OCI-LY1 (cell line): ENCODE data around the gene KIZ.

ENCODE experiments used
- H2AFZ ChIP-seq: fragments of 200-600 bp; sonication (generic), shearing (Covaris generic); 2 replicates; pipeline ENCODE4 v1.6.0; 2014; ENCODE audit warnings: antibody characterized with exemption, mild to moderate bottlenecking, low read length
- H3F3A ChIP-seq: fragments of 200-600 bp; sonication (generic), shearing (Covaris generic); 2 replicates; pipeline ENCODE4 v1.6.0; 2014; ENCODE audit warnings: mild to moderate bottlenecking, antibody characterized with exemption, low read length, moderate library complexity; ENCODE audit not compliant: insufficient read depth
- H3K27ac ChIP-seq: fragments of 200-600 bp; sonication (generic); 2 replicates; pipeline ENCODE4 v1.5.1; 2014; ENCODE audit warnings: low read length, mixed run types, mild to moderate bottlenecking, low read depth; ENCODE audit not compliant: poor library complexity, severe bottlenecking
- H3K27me3 ChIP-seq: fragments of 200-600 bp; sonication (generic); 2 replicates; pipeline ENCODE4 v1.6.0; 2014; ENCODE audit warnings: antibody characterized with exemption, mild to moderate bottlenecking, low read length, moderate library complexity; ENCODE audit not compliant: insufficient read depth
- H3K36me3 ChIP-seq: fragments of 200-600 bp; sonication (generic); 2 replicates; pipeline ENCODE4 v1.6.1; 2014; ENCODE audit warnings: mild to moderate bottlenecking, antibody characterized with exemption, low read length, moderate library complexity, mixed read lengths; ENCODE audit not compliant: insufficient read depth
- H3K4me1 ChIP-seq: fragments of 200-600 bp; sonication (generic); 2 replicates; pipeline ENCODE4 v1.5.1; 2014; ENCODE audit warnings: mild to moderate bottlenecking, low read length, moderate library complexity; ENCODE audit not compliant: insufficient read depth, severe bottlenecking
- H3K4me2 ChIP-seq: fragments of 200-600 bp; sonication (generic), shearing (Covaris generic); 2 replicates; pipeline ENCODE4 v1.6.1; 2014; ENCODE audit warnings: low read length
- H3K4me3 ChIP-seq: fragments of 200-600 bp; sonication (generic); 2 replicates; pipeline ENCODE4 v1.5.1; 2014; ENCODE audit warnings: low read length, low read depth, mild to moderate bottlenecking, mixed read lengths; ENCODE audit not compliant: poor library complexity, severe bottlenecking
- H3K79me2 ChIP-seq: fragments of 200-600 bp; shearing (Covaris generic); 2 replicates; pipeline ENCODE4 v1.6.1; 2016; ENCODE audit warnings: mixed run types, low read length, mixed read lengths; ENCODE audit not compliant: insufficient read depth
- H3K9ac ChIP-seq: fragments of 200-600 bp; sonication (generic), shearing (Covaris generic); 2 replicates; pipeline ENCODE4 v1.6.1; 2014; ENCODE audit warnings: mild to moderate bottlenecking, low read length, mixed read lengths
- H3K9me2 ChIP-seq: fragments of 200-600 bp; sonication (generic), shearing (Covaris generic); 2 replicates; pipeline ENCODE4 v1.6.1; 2014; ENCODE audit warnings: low read depth, mild to moderate bottlenecking, low read length, mixed read lengths
- H3K9me3 ChIP-seq: fragments of 200-600 bp; shearing (Covaris generic); 2 replicates; pipeline ENCODE4 v1.6.1; 2014; ENCODE audit warnings: low read length, mixed read lengths
- H4K20me1 ChIP-seq: fragments of 200-600 bp; sonication (generic), shearing (Covaris generic); 2 replicates; pipeline ENCODE4 v1.6.0; 2016; ENCODE audit warnings: mild to moderate bottlenecking, low read length; ENCODE audit not compliant: insufficient read depth
- EZH2 ChIP-seq: fragments of 200-600 bp; sonication (generic), shearing (Covaris generic); IDR thresholded peaks from 2 replicates; pipeline ENCODE4 v1.8.0; 2017; ENCODE audit warnings: borderline replicate concordance, mixed run types, mild to moderate bottlenecking, antibody characterized with exemption, low read length, moderate library complexity, mixed read lengths
- TF ChIP-seq, protein P1 (sequence below): fragments of 200-600 bp; sonication (generic), shearing (Covaris generic); IDR thresholded peaks from 2 replicates; pipeline ENCODE4 v1.5.1; 2017; ENCODE audit warnings: mild to moderate bottlenecking, antibody characterized with exemption, low read length, moderate library complexity, mixed read lengths

KIZ gene

DNA sequence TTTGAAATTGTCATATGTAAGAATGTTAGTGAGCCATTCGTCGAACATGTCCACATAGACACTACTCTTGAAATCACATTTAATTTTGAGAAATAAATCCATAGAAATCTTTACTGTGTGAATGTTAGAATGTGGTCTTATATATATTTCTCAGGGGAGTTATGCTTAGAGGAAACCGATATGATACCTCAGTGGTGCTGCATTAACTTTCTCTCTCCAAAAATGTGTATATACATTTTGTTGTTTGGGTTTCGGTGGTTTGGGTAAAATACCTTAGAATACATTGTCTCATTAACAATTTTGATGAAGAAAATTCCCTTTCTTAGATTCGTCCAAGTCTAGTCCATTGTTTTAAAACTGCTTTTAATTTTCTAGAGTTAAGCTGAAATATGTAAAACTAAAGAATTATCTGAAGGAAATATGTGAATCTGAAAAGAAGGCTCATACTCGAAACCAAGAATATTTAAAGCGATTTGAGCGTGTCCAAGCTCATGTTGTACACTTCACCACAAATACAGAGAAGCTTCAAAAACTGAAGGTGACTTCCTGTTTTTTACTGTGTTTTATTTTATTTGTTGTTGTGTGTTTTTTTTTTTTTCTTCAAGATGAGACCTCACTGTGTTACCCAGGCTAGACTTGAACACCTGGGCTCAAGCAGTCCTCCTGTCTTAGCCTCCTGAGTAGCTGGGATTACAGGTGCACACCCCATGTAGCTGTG is 10.3 kb downstream of the KIZ start:
- Histone ChIP-seq H3K4me1 (peaks cover 7% of the 10 kb centered on the region), H3K9me2 (no peaks in the 10 kb centered on the region), H3K9me3 (no peaks in the 10 kb centered on the region), H4K20me1 (no peaks in the 10 kb centered on the region), H3K4me3 (no peak overlapping the region), H3F3A (no peaks in the 10 kb centered on the region), H3K27ac (no peak overlapping the region), H3K27me3 (no peaks in the 10 kb centered on the region), H3K36me3 (peaks cover 36% of the 10 kb centered on the region; the same call in 1 of the 2 replicates), H3K79me2 (no peaks in the 10 kb centered on the region), H3K4me2 (no peak overlapping the region; the same call in 1 of the 2 replicates), H3K9ac (no peak overlapping the region), H2AFZ (no peak overlapping the region)
- TF ChIP-seq, protein P1, sequence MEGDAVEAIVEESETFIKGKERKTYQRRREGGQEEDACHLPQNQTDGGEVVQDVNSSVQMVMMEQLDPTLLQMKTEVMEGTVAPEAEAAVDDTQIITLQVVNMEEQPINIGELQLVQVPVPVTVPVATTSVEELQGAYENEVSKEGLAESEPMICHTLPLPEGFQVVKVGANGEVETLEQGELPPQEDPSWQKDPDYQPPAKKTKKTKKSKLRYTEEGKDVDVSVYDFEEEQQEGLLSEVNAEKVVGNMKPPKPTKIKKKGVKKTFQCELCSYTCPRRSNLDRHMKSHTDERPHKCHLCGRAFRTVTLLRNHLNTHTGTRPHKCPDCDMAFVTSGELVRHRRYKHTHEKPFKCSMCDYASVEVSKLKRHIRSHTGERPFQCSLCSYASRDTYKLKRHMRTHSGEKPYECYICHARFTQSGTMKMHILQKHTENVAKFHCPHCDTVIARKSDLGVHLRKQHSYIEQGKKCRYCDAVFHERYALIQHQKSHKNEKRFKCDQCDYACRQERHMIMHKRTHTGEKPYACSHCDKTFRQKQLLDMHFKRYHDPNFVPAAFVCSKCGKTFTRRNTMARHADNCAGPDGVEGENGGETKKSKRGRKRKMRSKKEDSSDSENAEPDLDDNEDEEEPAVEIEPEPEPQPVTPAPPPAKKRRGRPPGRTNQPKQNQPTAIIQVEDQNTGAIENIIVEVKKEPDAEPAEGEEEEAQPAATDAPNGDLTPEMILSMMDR = no peak
- no peak for TF ChIP-seq EZH2

DNA sequence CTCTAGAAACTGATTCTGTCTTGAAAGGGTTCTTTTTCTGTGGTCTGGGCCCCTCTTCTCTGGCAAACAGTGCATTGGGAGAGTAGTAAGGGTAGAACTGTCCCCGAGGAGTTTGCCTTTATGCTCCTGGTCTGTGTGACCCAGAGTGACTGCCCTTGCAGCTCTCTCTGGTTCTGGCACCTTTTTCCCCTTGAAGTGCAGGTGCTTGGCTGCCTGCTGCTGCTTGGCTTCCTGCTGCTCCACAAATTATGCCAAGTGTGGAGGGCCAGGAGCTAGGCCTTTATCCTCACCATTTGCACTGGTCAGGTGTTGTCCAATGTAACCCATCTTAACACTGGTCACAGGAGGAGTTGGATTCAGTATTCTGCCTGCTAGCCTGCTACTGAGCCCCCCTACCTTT is 11.2 kb downstream of the KIZ start:
- Histone ChIP-seq H3K4me3 (no peak overlapping the region), H3K4me1 (peaks cover 7% of the 10 kb centered on the region), H3F3A (no peaks in the 10 kb centered on the region), H3K79me2 (no peaks in the 10 kb centered on the region), H3K27ac (no peak overlapping the region), H3K4me2 (no peak overlapping the region), H3K9me3 (no peaks in the 10 kb centered on the region), H4K20me1 (no peaks in the 10 kb centered on the region), H3K27me3 (no peaks in the 10 kb centered on the region), H3K36me3 (peaks cover 28% of the 10 kb centered on the region; the same call in 1 of the 2 replicates), H3K9me2 (no peaks in the 10 kb centered on the region), H3K9ac (no peak overlapping the region), H2AFZ (no peak overlapping the region)
- TF ChIP-seq, protein P1 = no peak
- TF ChIP-seq EZH2 = no peak

DNA sequence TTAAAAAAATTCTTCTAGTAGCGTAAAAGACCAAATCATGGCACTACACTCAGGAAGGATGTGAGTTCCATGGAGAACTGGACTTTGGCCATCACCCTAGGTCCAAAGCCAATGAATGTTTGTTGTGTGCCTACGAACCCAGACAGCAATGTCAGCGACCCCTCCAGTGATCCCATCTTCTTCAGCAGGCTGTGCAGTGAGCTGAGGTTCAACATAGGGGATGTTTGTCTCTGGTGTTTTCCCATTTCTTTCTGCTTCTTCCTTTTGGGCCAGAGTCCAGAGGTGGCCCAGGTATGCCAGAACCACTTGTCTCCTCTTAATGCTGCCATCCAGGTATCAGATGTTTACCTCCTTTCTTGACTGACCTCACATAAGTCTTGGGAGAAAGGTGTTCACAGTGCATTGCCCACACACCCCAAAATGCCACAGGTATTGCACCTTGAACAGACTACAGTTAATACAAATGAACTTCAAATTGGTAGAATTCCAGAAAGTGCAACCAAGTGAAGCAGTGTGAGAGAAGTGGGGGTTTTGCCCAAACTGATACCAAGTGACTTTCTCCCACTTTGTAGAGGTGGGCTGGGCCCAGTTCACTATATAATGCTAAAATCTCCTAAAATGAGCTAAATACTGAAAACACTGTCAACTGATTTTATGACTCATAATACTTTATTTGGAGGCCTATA is 14.1 kb downstream of the KIZ start:
- Histone ChIP-seq H3F3A (no peaks in the 10 kb centered on the region), H3K36me3 (peaks cover 25% of the 10 kb centered on the region; the same call in 1 of the 2 replicates), H3K27me3 (no peaks in the 10 kb centered on the region), H3K9ac (no peak overlapping the region), H3K4me3 (no peak overlapping the region), H2AFZ (no peak overlapping the region), H3K4me2 (no peak overlapping the region), H3K79me2 (no peaks in the 10 kb centered on the region), H3K4me1 (peaks cover 7% of the 10 kb centered on the region), H4K20me1 (no peaks in the 10 kb centered on the region), H3K9me2 (no peaks in the 10 kb centered on the region), H3K27ac (no peak overlapping the region), H3K9me3 (no peaks in the 10 kb centered on the region)
- TF ChIP-seq, protein P1 = no peak
- no peak for TF ChIP-seq EZH2
